Vagina (tissue), 2 donors: Measurements from ENCODE around the gene MTA3.

ENCODE experiments used
- CTCF ChIP-seq, 3 experiments: fragments of 450-650 bp in 2 of 3; fragments of 200-600 bp in 1 of 3; sonication (generic) in 1 of 3; IDR thresholded peaks; one replicate each; pipeline ENCODE4 v1.5.1; 2017 to 2019; ENCODE audit warnings: antibody characterized with exemption in 3 of 3, mild to moderate bottlenecking in 2 of 3, moderate library complexity in 2 of 3
- POLR2A ChIP-seq, 2 donors: fragments of 450-650 bp; IDR thresholded peaks; one replicate each; pipeline ENCODE4 v1.6.1; 2017; ENCODE audit warnings: antibody characterized with exemption in 2 of 2, mild to moderate bottlenecking in 2 of 2, moderate library complexity in 2 of 2
- POLR2AphosphoS5 ChIP-seq, 2 donors: sonication (generic); formaldehyde crosslinking; IDR thresholded peaks; one replicate each; pipeline ENCODE4 v1.9.0; 2017; ENCODE audit warnings: antibody characterized with exemption in 2 of 2, mild to moderate bottlenecking in 2 of 2, low read depth in 1 of 2; ENCODE audit not compliant: insufficient read depth in 1 of 2

GRCh38 chr2:42757981-42758740, 189.7 kb downstream of the MTA3 start:
- no peak for TF ChIP-seq CTCF (IDR thresholded peaks at IDR 0.05)
- no peak for TF ChIP-seq POLR2A (IDR thresholded peaks at IDR 0.05)
- no peak for TF ChIP-seq POLR2AphosphoS5 (IDR thresholded peaks at IDR 0.05; ENCODE audit: insufficient read depth in 1 of 2, low read depth in 1 of 2)
